Ramos (cell line): ENCODE results near the gene GDPD2.

Experiments used
- in situ Hi-C: fragments of 300-500 bp; cut with MboI; formaldehyde crosslinking; loops from one replicate; pipeline ENCODE4 v1.14.3; 2022; ENCODE audit warnings: low sequenced_read_pairs; ENCODE audit not compliant: unreplicated experiment

GDPD2 gene

GRCh38 chrX:70466968-70467367 is 43.9 kb downstream of the GDPD2 start:
- in situ Hi-C loops, result loop anchor here (25.0 kb wide), 2 partner anchors 470 to 720 kb away; partner anchors contain the start of gene SLC7A3

DNA sequence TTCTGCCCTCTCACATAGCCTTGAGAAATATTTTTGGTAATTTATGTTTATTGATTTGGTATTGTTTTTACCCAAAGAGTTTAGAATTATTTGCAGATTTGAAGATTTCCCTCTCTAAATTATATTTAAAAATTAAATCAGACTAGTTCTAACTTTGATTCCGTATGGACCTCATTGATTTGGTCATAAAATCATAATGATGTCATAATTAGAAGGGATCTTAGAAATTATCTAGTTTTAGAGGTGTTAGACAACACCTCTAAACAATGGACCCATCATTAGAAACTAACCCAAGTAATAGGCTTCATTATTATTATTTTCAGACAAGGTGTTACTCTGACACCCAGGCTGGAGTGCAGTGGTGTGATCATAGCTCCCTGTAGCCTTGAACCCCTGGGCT is 45.6 kb downstream of the GDPD2 start:
- in situ Hi-C loops, result loop anchor here (25.0 kb wide), 2 partner anchors 469 to 719 kb away; partner anchors contain the start of gene SLC7A3

GRCh38 chrX:70470850-70471289 is 47.8 kb downstream of the GDPD2 start:
- in situ Hi-C loops, result loop anchor here (25.0 kb wide), 2 partner anchors 466 to 716 kb away; partner anchors contain the start of gene SLC7A3

DNA sequence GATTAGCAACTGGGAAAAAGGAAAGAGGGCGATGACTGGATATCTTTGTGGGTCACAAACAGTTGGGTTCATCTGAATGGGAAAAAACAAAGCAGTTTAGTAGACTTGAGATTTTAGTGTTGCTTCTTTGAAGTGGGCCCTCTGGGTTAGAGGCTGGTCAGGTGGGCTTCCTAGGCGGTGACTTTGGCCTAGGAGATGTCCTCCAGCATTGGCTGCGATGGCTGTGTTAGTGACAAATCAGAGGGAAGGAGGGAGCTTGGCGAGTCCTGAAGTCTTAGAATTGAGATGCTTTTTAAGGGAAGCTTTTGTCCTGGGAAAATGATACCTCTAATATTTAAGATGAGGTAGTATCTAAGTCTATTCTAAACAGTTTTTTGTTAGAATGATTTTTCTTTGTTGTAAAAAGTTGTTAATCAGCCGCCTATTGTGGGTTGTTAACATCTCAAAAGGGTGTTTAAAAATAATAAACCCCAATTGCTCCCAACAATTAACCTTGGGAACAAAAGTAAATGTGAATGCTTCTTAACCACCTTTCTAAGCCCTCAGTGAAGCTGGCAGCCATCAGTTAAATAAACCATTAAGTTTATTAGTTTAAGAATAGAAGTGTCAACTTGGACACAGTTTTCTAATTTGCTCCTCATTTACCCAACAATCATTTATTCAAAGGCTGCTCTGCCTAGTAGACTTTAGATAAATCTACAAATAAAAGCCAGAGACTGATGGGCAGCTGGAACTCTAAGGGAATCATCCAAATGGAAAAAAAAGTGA is 53.2 kb downstream of the GDPD2 start:
- in situ Hi-C loops, result no loop called here

DNA sequence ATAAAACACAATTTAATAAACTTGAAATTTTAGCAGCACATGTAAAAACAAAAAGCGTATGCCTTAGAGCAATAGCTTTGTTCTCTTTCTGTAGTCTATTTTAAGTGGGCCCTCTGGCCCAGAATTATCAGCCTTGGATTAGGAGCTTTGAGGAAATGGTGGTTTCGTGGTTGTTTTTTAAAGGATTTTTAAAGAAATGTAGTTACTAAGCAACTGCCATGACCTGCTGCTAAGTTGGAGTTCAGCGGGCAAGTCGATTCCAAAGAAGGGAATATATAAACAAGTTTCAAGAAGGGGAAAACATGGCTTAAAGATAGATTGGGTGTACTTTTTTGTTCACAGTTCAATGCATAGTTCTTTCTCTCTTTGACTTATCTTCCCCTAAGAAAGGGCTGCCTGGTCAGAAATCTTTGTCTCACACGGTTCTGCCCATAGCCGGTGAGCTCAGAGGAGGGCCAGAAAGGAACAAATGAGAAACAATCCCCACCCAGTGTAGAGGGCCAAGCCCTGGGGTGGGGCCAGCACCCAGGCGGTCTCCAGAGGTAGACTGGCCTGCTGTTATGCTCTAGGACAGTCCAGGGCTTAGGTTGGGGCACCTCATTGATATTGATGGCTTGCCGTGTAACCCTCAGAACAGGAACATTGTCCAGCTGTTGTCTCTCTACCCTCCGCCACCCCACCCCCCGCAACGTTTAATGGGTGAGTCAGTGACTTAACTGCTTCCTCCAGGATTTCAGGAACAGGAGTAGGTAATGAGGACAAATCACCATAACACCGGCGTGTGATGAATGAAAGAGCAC is 54.0 kb downstream of the GDPD2 start:
- in situ Hi-C loops, result no loop called here

- in situ Hi-C loops, result no loop called here
Measured at GRCh38 chrX:70477734-70478075, 54.6 kb downstream of the GDPD2 start.

GRCh38 chrX:70478526-70479245 is 55.6 kb downstream of the GDPD2 start:
- in situ Hi-C loops, result no loop called here

GRCh38 chrX:70479247-70479921 is 56.3 kb downstream of the GDPD2 start:
- in situ Hi-C loops, result no loop called here

GRCh38 chrX:70479922-70480659 is 57.0 kb downstream of the GDPD2 start:
- in situ Hi-C loops, result no loop called here

GRCh38 chrX:70480660-70481018 is 57.5 kb downstream of the GDPD2 start:
- in situ Hi-C loops, result no loop called here

GRCh38 chrX:70481471-70482270 is 58.6 kb downstream of the GDPD2 start:
- in situ Hi-C loops, result no loop called here

DNA sequence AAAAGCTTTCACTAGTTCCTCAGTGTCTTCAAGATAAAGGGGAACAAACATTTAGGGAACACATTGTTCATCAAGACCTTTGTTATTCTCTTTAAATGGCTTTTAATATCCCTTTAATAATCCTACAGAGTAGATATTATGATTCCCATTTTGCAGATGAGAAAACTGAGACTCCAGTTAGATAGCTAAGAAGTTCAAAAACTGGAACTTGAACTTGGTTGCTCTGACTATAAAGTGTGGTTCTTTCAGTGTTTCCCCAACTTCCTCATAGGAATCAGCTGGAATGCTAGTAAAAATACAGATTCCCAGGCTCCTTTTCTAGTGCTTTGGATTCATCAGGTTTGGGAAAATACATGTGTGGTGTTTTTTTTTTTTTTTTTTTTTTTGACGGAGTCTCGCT is 59.2 kb downstream of the GDPD2 start:
- in situ Hi-C loops, result no loop called here
